CD4-positive, alpha-beta T cell treated with Interleukin-4 for 1 hour (primary cell): ENCODE data around the gene MSH4.
"Not testable (repeated sequence)": the region's sequence is repeated elsewhere in the genome, so short reads cannot be mapped to it uniquely, and the experiment has no call there.

Experiments
- DNase-seq, 2 donors: peaks; one replicate each; pipeline ENCODE4 v3.0.0-alpha.2; 2020 to 2022

The MSH4 gene

DNA sequence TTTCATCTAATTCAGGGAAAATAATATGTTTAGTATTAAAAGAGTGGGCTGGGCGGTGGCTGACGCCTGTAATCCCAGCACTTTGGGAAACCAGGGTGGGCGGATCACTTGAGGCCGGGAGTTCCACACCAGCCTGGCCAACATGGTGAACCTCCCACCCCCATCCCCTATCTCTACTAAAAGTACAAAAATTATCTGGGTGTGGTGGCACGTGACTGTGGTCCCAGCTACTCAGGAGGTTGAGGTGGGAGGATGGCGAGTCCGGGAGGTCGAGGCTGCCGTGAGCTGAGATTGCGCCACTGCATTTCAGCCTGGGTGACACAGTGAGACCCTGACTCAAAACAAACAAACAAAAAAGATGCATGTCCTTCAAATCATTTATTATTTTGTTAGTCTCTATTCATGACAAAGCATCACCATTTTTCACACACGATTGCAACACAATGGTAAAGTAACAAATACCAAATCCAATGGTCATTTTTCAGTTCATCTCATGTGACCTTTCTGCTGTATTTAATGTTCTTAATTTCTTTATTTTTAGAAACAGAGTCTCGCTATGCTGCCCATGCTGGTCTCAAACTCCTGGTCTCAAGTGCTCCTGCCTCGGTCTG, 1.0 kb downstream of the MSH4 start:
- no peak for DNase-seq

DNA sequence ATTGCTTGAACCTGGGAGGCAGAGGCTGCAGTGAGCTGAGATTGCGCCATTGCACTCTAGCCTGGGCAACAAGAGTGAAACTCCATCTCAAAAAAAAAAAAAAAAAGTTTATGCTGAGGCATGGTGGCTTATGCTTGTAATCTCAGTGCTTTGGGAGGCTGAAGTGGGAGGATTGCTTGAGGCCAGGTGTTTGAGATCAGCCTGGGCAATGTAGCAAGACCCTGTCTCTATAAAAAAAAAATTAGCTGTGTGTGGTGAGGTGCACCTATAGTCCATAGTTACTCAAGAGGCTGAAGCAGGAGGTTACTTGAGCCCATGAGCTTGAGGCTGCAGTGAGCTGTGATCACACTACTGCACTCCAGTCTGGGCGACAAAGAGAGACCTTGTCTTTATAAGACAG, 4.8 kb downstream of the MSH4 start:
- DNase-seq = not testable (repeated sequence)

DNA sequence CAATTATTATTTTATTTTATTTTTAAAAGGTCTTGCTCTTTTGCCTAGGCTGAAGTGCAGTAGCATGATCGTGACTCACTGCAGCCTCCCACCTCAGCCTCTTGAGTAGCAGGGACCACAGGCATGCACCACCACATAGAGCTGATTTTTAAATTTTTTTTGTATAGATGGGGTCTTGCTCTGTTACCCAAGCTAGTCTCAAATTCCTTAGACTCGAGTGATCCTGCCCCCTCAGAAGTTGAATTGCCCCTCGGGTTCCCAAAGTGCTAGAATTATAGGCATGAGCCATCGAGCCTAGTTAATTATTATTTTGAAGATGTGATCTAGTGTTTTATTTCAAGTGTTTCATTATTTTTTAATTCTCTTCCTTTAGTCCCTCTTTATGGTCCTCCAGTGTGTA, 12.2 kb downstream of the MSH4 start:
- no peak for DNase-seq

DNA sequence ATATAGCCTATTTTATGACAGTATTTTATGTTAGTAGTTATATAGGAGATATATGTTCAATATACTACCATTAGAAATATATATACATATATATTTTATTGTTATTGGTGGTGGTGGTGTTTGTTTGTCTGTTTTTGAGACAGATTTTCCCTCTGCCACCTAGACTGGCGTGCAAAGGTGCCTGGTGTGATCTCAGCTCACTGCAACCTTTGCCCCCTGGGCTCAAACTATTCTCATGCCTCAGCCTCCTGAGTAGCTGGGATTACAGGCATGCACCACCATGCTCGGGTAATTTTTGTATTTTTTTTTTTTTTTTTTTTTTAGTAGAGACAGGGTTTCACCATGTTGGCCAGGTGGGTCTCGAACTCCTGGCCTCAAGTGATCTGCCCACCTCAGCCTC, 13.4 kb downstream of the MSH4 start:
- not testable (repeated sequence) for DNase-seq

DNA sequence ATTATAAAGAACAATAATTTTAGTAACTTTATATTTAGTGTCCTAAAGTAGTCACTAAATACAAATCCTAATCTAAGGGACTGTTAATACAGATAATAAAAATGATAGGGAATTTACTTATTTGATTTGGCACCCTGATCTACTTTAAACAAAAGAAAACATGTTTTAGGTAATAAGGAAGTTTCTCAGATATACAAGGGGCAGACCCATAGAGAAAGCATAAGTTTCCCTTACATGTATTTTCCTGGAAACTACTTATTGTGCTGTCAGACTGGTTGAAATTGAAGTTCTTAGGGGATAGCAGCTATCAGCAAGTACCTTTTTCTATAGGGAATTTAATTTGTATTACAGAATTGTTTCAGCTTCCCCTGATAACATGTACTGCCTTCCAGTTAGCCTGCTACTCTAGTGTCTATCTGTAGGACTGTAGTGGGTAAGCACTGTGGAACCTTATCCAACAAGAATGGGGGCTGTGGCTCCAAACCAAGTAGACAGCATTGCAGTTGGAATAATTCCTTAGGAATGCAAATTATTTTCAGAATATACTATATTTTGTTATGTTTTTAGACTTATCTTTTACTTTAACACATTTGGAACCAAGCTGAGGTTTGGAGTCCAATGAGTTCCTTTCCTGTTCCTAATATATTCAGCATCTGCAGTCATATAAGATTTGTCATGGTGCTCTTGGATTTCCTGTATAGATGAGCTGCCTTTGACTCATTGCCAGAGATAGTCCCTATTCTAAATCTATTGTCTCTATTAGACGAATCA, 14.7 kb downstream of the MSH4 start:
- no peak for DNase-seq

DNA sequence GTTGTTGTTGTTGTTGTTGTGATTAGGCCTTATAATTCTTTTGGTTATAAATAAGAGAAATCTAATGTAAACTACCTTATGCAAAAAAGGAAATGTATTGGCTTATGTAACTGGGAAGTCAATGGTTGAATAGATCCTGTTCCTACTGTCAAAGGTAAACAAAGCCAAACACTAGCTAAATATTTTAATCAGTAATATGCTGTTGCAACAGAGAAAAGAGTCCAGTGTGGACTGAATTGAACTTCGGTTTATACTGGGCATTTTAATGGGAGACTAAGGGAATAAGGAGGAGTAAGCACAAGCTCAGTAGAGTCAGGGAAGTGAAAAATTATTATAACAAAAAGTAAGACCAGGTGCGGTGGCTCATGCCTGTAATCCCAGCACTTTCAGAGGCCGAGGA, 15.4 kb downstream of the MSH4 start:
- no peak for DNase-seq

DNA sequence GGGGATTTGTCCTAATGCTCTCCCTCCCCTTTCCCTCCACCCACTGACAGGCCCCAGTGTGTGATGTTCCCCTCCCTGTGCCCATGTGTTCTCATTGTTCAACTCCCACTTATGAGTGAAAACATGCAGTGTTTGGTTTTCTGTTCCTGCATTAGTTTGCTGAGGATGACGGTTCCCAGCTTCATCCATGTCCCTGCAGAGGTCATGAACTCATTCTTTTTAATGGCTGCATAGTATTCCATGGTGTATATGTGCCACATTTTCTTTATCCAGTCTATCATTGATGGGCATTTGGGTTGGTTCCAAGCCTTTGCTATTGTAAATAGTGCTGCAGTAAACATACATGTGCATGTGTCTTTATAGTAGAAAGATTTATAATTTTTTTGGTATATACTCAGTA, 26.9 kb downstream of the MSH4 start:
- not testable (repeated sequence) for DNase-seq

DNA sequence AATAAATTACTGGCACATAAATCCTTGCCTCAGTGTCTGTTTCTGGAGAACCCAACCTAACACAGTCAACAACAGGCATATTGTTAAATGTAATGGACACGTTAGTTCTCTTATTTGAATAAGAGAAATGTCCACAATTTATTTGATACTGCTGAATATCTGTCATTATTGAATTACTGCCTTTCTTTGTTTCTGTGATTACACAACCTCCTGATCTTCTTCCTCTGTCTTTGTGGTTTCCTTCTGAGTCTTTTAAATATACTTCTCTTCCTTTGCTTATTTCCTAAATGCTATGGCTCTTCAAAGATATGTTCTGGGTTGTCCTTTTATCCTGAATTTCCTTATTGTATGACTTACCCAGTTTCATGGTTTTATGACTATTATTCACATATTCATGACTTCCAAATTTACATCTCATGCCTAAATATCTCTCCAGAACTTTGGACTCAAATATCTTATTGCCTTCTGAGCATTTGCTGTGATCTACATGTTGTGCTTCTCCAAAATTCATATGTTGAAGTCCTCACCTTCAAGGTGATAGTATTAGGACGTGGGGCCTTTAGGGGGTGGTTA, 39.9 kb downstream of the MSH4 start:
- no peak for DNase-seq

DNA sequence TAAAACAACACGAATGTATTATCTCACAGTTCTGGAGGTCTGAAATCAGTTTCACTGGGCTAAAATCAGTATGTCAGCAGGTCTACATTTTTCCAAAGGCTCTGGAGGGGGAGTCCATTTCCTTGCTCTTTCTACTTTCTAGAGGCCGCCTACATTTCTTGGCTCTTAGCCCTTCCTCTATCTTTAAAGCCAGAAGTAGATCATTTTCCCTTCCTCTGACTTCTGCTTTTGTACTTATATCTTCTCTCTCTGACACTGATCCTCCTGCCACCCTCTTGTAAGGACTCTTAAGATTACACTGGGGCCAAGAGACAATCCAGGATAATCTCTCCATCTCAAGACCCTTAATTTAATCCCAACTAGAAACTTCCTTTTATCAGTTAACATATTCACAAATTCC, 41.4 kb downstream of the MSH4 start:
- no peak for DNase-seq

DNA sequence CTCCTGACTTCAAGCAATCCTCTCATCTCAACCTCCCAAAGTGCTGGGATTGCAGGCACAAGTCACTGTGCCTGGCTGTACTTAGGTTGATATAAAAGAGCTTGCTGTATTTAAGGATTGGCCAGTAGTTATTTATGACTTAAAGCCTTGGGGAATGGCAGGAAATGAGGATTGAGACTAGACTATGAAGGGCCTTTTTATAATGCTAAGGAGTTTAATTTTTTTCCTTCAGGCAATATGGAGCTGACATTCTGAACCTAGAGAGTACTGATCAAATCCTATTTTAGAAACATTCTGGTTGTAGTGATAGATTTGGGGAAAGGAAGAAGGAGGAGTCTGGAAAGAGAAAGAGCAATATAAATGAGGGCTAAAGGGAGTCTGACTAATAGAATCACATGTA, 44.7 kb downstream of the MSH4 start:
- DNase-seq = no peak

DNA sequence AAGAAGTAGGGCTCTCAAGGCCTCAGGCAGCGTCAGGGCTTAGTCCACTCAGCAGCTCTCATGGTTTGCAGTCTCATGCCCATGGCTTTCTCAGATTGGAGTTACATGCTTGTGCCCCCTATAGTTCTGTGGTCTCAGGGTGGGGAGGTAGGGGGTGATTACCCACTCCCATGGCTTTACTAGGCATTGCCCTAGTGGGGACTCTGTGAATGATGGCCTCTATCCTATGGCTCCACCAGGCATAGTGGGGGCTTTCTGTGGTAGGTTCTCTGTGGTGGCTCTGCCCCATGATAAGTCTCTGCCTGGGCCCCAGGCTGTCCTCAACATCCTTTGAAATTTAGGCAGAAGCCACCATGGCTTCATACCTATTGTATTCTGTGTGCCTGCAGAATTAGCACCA, 48.9 kb downstream of the MSH4 start:
- no peak for DNase-seq

DNA sequence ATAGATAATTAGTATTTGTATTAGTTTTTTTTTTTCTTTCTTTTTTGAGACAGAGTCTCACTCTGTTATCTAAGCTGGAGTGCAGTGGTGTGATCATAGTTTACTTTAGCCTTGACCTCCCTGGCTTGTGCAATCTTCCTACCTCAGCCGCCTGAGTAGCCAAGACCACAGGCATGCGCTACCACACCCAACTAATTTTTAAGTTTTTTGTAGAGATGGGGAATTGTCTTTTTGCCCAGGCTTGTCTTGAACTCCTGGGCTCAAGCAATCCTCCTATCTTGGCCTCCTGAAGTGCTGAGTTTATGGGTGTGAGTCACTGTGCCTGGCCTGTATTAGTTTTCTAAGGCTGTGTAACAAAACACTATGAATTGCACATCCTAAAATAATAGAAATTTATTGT, 58.3 kb downstream of the MSH4 start:
- DNase-seq = no peak

DNA sequence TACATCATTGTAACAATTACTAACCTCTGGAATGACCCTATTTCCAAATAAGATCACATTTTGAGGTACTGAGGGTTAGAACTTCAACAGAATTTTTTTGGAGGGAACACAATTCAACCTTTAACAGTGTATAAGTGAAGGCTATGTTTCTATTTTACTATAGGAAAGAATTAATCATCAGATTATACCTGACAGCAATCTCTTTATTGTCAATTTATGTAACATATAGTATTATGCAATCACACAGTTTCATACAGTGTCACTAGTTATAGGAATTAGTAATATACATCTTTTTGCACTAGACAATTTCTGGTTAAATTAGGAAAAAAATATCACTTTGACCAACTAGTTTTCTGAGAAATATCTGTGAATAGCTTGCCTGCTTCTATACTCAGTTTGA, 59.1 kb downstream of the MSH4 start:
- no peak for DNase-seq

DNA sequence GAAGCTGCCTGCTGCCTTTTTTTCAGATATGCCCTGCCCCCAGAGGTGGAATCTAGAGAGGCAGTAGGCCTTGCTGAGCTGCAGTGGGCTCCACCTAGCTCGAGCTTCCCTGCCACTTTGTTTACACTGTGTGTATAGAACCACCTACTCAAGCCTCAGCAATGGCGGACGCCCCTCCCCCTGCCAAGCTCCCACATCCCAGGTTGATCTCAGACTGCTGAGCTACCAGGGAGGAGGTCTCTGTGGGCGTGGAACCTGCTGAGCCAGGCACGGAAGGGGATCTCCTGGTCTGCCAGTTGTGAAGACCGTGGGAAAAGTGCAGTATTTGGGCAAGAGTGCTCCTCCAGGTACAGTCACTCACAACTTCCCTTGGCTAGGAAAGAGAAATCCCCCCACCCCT, 65.1 kb downstream of the MSH4 start:
- DNase-seq = no peak

DNA sequence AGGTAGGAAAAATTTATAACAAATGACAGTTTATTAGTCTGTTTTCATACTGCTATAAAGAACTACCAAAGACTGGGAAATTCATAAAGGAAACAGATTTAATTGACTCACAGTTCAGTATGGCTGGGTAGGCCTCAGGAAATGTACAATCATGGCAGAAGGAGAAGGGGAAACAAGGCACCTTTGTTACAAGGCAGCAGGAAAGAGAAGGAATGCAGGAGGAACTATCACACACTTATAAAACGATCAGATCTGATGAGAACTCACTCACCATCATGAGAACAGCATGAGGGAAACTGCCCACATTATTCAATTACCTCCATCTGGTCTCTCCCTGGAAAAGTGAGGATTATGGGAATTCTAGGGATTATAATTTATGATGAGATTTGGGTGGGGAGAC, 74.3 kb downstream of the MSH4 start:
- DNase-seq = no peak

DNA sequence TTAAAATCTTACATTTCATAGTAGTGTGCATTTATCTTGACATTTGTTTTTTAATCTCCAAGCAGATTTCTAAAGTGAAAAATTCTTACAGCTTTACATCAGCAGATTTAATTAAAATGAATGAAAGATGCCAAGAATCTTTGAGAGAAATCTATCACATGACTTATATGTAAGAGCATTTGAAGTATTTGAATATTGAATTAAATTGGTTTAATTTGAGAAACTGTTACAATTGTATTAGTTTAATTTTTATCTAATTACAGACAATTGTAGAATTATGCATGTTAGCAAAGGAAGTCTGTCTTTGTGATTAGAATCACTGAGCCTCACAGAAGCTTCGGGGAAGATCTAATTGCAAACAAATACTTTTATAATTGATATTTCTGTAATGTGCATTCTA, 83.3 kb downstream of the MSH4 start:
- no peak for DNase-seq

DNA sequence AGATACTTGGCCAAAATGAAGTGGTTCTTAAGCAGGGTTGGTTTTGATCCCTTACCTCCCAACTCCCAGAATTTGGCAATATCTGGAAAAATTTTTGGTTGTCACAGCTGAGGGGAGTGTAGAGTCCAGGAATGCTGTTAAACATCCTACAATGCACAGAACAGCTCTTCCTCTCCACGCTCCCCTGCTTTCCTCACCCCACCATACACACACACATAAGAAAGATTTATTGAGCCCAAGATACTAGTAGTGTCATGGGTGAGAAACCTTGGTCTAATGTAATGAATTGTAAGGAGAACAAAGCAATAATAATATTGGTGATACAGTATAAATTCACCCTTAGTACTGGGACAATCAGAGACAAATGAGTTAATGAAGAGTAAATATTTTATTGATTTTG, 87.8 kb downstream of the MSH4 start:
- no peak for DNase-seq

DNA sequence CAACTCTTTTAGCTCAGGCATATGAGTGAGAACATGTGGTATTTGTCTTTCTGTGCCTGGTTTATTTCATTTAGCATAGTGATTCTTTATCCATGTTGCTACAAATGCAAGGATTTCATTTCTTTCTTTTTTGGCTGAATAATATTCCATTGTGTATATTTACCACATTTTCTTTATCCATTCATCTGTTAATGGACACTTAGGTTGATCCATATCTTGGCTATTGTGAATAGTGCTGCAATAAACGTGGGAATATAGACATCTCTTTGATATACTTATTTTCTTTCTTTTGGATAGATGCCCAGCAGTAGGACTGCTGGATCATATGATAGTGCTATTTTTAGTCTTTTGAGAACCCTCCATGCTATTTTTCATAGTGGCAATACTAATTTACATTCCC, 104.7 kb downstream of the MSH4 start:
- DNase-seq = no peak

DNA sequence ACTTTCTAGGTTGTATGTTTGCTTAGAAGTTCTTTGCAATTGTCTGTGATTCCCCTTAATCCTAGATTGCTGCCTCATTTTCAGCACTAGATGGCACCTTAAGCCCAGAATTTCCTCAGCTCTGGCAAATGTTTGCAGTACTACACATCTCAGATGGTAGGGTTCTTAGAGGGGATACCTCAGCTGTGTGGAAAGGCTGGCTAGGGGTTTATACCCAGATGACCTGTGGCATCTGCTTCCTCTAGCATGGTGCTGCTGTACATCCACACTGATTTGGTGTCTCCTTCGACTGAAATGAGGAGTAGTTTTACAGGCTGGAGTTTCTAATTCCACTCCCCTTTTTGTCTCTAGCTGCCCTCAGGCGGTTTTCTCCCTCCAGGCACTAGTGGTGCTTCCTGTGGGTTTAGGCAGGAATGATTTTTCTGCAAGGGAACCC, 112.1 kb downstream of the MSH4 start:
- no peak for DNase-seq

DNA sequence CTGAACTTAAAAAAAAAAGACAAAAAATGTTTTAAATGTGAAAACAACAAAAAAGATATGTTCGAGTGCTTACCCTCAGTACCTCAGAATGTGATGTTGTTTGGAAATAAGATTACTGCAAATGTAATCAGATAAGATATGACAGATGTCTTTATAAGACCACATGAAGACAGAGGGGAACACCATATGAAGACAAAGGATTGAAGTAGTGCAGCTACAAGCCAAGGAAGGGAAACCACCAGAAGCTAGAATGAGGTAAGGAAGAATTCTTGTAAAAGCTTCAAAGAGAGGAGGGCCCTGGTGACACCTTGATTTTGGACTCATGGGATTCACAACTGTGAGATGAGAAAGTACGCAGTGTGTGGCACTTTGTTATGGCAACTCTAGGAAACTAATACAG, 120.2 kb downstream of the MSH4 start:
- DNase-seq = no peak

DNA sequence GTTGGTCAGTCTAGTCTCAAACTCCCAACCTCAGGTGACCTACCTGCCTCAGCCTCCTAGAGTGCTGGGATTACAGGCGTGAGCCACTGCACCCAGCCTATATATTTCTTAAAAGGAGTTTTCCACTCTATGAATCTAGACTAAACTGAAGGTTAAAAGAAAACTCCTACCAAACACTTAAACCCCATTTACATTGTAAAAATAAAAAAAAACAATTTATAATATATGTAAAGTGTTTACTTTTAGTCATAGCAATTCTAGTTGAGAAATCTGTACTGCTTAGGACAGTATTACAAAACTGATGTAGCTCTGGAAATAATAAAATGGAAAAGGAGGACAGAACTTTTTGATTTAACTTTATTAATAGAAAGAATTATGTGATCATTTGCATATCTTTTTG, 126.0 kb downstream of the MSH4 start:
- DNase-seq = no peak

DNA sequence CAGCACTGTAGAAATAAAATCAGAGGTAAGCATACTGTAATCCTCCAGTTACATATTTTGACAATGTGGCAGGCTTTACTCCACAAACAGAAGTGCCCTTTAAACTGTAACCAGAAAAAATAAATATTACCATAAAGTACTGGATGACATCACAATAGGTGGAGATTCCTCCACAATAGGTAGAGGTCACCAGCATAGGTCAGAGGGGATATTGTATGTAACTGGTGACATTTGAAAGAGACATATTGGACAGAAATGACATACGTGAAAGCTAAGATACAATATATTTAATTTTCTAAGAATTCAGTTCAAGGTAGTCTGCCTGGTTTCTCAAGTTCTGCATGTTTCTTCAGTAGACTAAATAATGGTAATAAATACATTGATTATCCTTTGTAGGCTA, 135.6 kb downstream of the MSH4 start, which contains the start of gene ASB17:
ASB17 (minus strand) TSS at position 101 of the 400 bp plus-strand sequence. CDS start 113 bp downstream, outside the sequence.
- no peak for DNase-seq

DNA sequence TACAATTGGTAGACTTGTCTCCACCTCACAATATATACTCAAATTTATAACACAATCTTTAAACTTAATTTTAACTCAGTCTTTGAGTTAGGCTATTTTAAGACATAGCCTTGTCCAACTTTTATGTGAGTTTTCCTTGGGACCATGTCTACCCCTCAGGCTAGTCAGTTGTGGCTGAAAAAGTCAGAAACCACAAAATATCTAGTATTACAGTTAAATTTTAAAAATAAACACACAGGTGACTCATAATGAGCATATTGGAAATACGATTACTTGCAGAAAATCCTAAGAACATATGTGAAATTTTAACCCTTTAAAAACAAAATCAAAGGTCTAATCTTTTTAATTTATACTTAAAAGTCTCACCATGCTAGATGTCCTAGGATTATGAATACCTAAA, 140.4 kb downstream of the MSH4 start:
- DNase-seq = no peak

DNA sequence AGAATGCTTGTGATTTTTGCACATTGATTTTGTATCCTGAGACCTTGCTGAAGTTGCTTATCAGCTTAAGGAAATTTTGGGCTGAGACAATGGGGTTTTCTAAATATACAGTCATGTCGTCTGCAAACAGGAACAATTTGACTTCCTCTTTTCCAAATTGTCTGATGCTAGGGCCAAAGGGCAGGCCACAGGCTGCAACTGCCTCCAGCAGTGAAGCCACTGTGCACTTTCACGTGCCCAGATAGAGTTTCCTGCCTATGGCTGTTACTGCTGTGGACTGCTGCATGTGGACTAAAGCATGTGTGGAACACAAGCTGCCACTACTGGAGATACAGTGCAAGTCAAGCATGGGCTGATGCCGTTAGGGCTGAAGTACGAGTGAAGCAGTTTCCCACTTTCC, 146.4 kb downstream of the MSH4 start:
- not testable (repeated sequence) for DNase-seq
